SK-N-SH (cell line): ENCODE data around the gene KIF9. TPM values are rescaled to one million over a fixed set of nuclear protein-coding genes. Genes with fewer than 3 reads are reported as not detected.

Experiments used
- CTCF ChIA-PET: fragments of 300-600, 350-600 bp; formaldehyde crosslinking; extraction: SDS; loops from one replicate; lab custom pipeline; 2021; lab: Yijun Ruan, JAX
- POLR2A ChIA-PET: fragments of 350-600 bp; sonication (Branson Sonifier 250); formaldehyde crosslinking; extraction: SDS; loops from one replicate; lab custom pipeline; 2020; ENCODE audit warnings: antibody characterized with exemption, inconsistent platforms; lab: Yijun Ruan, JAX
- DNase-seq: peaks from one replicate; pipeline ENCODE4 v3.0.0; 2012
- H2AFZ ChIP-seq: fragments of 200-600 bp; sonication (generic); 2 replicates; pipeline ENCODE4 v1.8.1; 2016; ENCODE audit warnings: antibody characterized with exemption, mild to moderate bottlenecking, low read depth
- H3F3A ChIP-seq: fragments of 200-600 bp; sonication (generic); replicated peaks from 2 replicates; pipeline ENCODE3; 2016; ENCODE audit warnings: antibody characterized with exemption, mild to moderate bottlenecking; ENCODE audit not compliant: insufficient read depth
- H3K27ac ChIP-seq, 2 experiments: fragments of 200-500 bp in 1 of 2; fragments of 200-600 bp in 1 of 2; sonication (Bioruptor generic) in 1 of 2; sonication (generic), shearing (Covaris generic) in 1 of 2; 2 replicates each; pipeline versions ENCODE4 v1.5.1 to v1.6.1; 2014 to 2016; ENCODE audit warnings: low read depth in 2 of 2, inconsistent platforms in 1 of 2, low read length in 1 of 2, mild to moderate bottlenecking in 1 of 2, mixed read lengths in 1 of 2
- H3K27me3 ChIP-seq: fragments of 200-600 bp; sonication (generic), shearing (Covaris generic); 2 replicates; pipeline ENCODE4 v1.6.1; 2016; ENCODE audit warnings: mixed run types; ENCODE audit not compliant: insufficient read depth
- H3K36me3 ChIP-seq, 2 experiments: fragments of 200-500 bp in 1 of 2; fragments of 200-600 bp in 1 of 2; sonication (Bioruptor generic) in 1 of 2; sonication (generic) in 1 of 2; replicated peaks in 1 of 2; 2 replicates each; pipeline versions ENCODE3 to v1.5.1; 2014 to 2016; ENCODE audit warnings: low read length in 1 of 2, mild to moderate bottlenecking in 1 of 2; ENCODE audit not compliant: insufficient read depth in 2 of 2, control insufficient read depth in 1 of 2
- H3K4me1 ChIP-seq, 2 experiments: fragments of 200-500 bp in 1 of 2; fragments of 200-600 bp in 1 of 2; sonication (Bioruptor generic) in 1 of 2; sonication (generic), shearing (Covaris generic) in 1 of 2; 2 replicates each; pipeline versions ENCODE4 v1.5.1 to v1.6.1; 2014 to 2016; ENCODE audit warnings: low read depth in 1 of 2, low read length in 1 of 2, mixed run types in 1 of 2; ENCODE audit not compliant: insufficient read depth in 2 of 2, control insufficient read depth in 1 of 2
- H3K4me2 ChIP-seq: fragments of 200-600 bp; sonication (generic), shearing (Covaris generic); 2 replicates; pipeline ENCODE4 v1.6.1; 2017; ENCODE audit warnings: mixed run types
- H3K4me3 ChIP-seq, 2 experiments: fragments of 200-500 bp in 1 of 2; fragments of 200-600 bp in 1 of 2; sonication (Bioruptor generic) in 1 of 2; sonication (generic), shearing (Covaris generic) in 1 of 2; 2 replicates each; pipeline versions ENCODE4 v1.5.1 to v1.8.1; 2014 to 2016; ENCODE audit warnings: low read depth in 2 of 2, inconsistent platforms in 1 of 2, low read length in 1 of 2, mild to moderate bottlenecking in 1 of 2, mixed read lengths in 1 of 2, moderate library complexity in 1 of 2
- H3K79me2 ChIP-seq: fragments of 200-600 bp; sonication (generic); 2 replicates; pipeline ENCODE4 v1.8.1; 2017; ENCODE audit warnings: mild to moderate bottlenecking; ENCODE audit not compliant: insufficient read depth
- H3K9ac ChIP-seq: fragments of 200-600 bp; sonication (generic); 2 replicates; pipeline ENCODE4 v1.6.1; 2017; ENCODE audit warnings: mixed run types
- H3K9me2 ChIP-seq: fragments of 200-600 bp; sonication (generic); 2 replicates; pipeline ENCODE4 v1.6.1; 2017; ENCODE audit warnings: mixed run types
- H3K9me3 ChIP-seq: fragments of 200-600 bp; sonication (generic); 2 replicates; pipeline ENCODE4 v1.6.1; 2017; ENCODE audit warnings: mixed run types, mild to moderate bottlenecking, moderate library complexity
- H4K20me1 ChIP-seq: fragments of 200-600 bp; sonication (generic); 2 replicates; pipeline ENCODE4 v1.6.1; 2017; ENCODE audit warnings: mild to moderate bottlenecking, mixed run types; ENCODE audit not compliant: insufficient read depth
- EP300 ChIP-seq, 2 experiments: IDR thresholded peaks; 2 replicates each; pipeline versions ENCODE4 v1.4.0 to v1.6.1; 2012; ENCODE audit warnings: borderline replicate concordance in 1 of 2, low read depth in 1 of 2, low read length in 1 of 2
- FOXJ3 ChIP-seq: sonication (generic); formaldehyde crosslinking; IDR thresholded peaks from 2 replicates; pipeline ENCODE4 v1.5.1; 2020; ENCODE audit warnings: mild to moderate bottlenecking, missing genetic modification reagents
- GATA2 ChIP-seq: sonication (generic); formaldehyde crosslinking; IDR thresholded peaks from 2 replicates; pipeline ENCODE4 v1.5.0; 2020; ENCODE audit warnings: mild to moderate bottlenecking, missing genetic modification reagents
- MEF2A ChIP-seq: IDR thresholded peaks from 2 replicates; pipeline ENCODE4 v1.4.0; 2012; ENCODE audit warnings: low read depth, borderline replicate concordance
- MXI1 ChIP-seq: IDR thresholded peaks from 2 replicates; pipeline ENCODE4 v1.6.1; 2012; ENCODE audit warnings: mild to moderate bottlenecking, low read depth, low read length, improper control_type of control experiment
- NFIC ChIP-seq: IDR thresholded peaks from 2 replicates; pipeline ENCODE4 v1.4.0; 2012; ENCODE audit warnings: borderline replicate concordance
- POLR2AphosphoS5 ChIP-seq: IDR thresholded peaks from 2 replicates; pipeline ENCODE4 v1.6.1; 2012; ENCODE audit warnings: low read depth, low read length
- RAD21 ChIP-seq: IDR thresholded peaks from 2 replicates; pipeline ENCODE4 v1.6.1; 2012; ENCODE audit warnings: mild to moderate bottlenecking, low read length
- RXRA ChIP-seq: IDR thresholded peaks from 2 replicates; pipeline ENCODE4 v1.4.0; 2012; ENCODE audit warnings: low read depth, mild to moderate bottlenecking, borderline replicate concordance
- TAF1 ChIP-seq: IDR thresholded peaks from 2 replicates; pipeline ENCODE4 v1.6.1; 2012; ENCODE audit warnings: low read depth, mild to moderate bottlenecking, low read length, moderate library complexity, borderline replicate concordance
- TCF12 ChIP-seq: IDR thresholded peaks from 2 replicates; pipeline ENCODE4 v1.4.0; 2012
- YY1 ChIP-seq: IDR thresholded peaks from 2 replicates; pipeline ENCODE4 v1.4.0; 2012; ENCODE audit warnings: low read depth, mild to moderate bottlenecking
- WGBS: methylation state at CpG from one replicate; pipeline ENCODE4 v1.1.6; 2017; ENCODE audit warnings: low lambda C conversion rate; 5-methylcytosine and 5-hydroxymethylcytosine counted together
- polyA plus RNA-seq, 3 experiments: library from polyadenylated mRNA; depleted of rRNA; stranded (reverse); fragments of >200 nt; gene quantifications; 2 replicates each; pipeline ENCODE4 v1.2.3, GENCODE V29; 2012
- TF ChIP-seq, protein P1 (sequence below): fragments of 150-350 bp; IDR thresholded peaks from 2 replicates; pipeline ENCODE4 v1.6.1; 2017; ENCODE audit warnings: antibody characterized with exemption, low read length, low read depth, borderline replicate concordance

Gene KIF9
- polyA plus RNA-seq, 1 of the 3 experiments (the other 2 are of a cell fraction) = 31.8 TPM

- no peak overlapping the region for H3K4me3 ChIP-seq
- 99% methylated on average over 3 of the region's 3 CpGs for WGBS
- H3K9me2 ChIP-seq = no peaks in the 10 kb centered on the region
- H3K27ac ChIP-seq = no peak overlapping the region
- H3K36me3 ChIP-seq = peaks cover 4 to 8% of the 10 kb centered on the region in 2 experiments
- no peak overlapping the region for H3K4me2 ChIP-seq
- ChIA-PET POLR2A (no interaction called here), CTCF (interaction anchor here (1.6 kb wide), 1 partner anchor 389 kb away, joined by 5 read pairs; no protein-coding TSS in a partner anchor)
- H4K20me1 ChIP-seq = no peaks in the 10 kb centered on the region
- no peaks in the 10 kb centered on the region for H3K27me3 ChIP-seq
- no peaks in the 10 kb centered on the region for H3K9me3 ChIP-seq
- H3K4me1 ChIP-seq = no peaks in the 10 kb centered on the region
- H3K79me2 ChIP-seq = peaks cover 31% of the 10 kb centered on the region; the same call in 1 of the 2 replicates
- no peak overlapping the region for H2AFZ ChIP-seq
- peaks cover 5% of the 10 kb centered on the region for H3F3A ChIP-seq
- DNase-seq = no peak
- TF ChIP-seq, protein P1, sequence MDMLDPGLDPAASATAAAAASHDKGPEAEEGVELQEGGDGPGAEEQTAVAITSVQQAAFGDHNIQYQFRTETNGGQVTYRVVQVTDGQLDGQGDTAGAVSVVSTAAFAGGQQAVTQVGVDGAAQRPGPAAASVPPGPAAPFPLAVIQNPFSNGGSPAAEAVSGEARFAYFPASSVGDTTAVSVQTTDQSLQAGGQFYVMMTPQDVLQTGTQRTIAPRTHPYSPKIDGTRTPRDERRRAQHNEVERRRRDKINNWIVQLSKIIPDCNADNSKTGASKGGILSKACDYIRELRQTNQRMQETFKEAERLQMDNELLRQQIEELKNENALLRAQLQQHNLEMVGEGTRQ = no peak
- TF ChIP-seq MEF2A (no peak), FOXJ3 (no peak), TAF1 (no peak), EP300 (IDR thresholded peaks at IDR 0.05; ENCODE audit: borderline replicate concordance in 1 of 2, low read depth in 1 of 2, low read length in 1 of 2) (no peak), GATA2 (CRISPR knock-in tag) (no peak), MXI1 (no peak), RXRA (no peak)
- H3K9ac ChIP-seq = no peak overlapping the region
Observed at GRCh38 chr3:47298439-47298838, 15.8 kb upstream of the KIF9 start.

- CTCF ChIA-PET = interaction anchor here (1.3 kb wide), 1 partner anchor 22 kb away, joined by 3 read pairs; no protein-coding TSS in a partner anchor
- Histone ChIP-seq H2AFZ (no peak overlapping the region), H3F3A (peaks cover 5% of the 10 kb centered on the region), H3K79me2 (peaks cover 48% of the 10 kb centered on the region; the same call in 1 of the 2 replicates), H4K20me1 (no peaks in the 10 kb centered on the region; the same call in 1 of the 2 replicates), H3K4me3 (no peak overlapping the region), H3K4me2 (no peak overlapping the region), H3K27ac (no peak overlapping the region), H3K9ac (no peak overlapping the region), H3K9me2 (no peaks in the 10 kb centered on the region), H3K9me3 (no peaks in the 10 kb centered on the region), H3K36me3 (peaks cover 0 to 4% of the 10 kb centered on the region in 2 experiments), H3K4me1 (no peaks in the 10 kb centered on the region), H3K27me3 (no peaks in the 10 kb centered on the region)
- TF ChIP-seq GATA2 (CRISPR knock-in tag) (no peak), MXI1 (no peak), YY1 (no peak), POLR2AphosphoS5 (no peak), NFIC (no peak), TCF12 (no peak), RAD21 (no peak)
- 60% methylated on average over 2 of the region's 2 CpGs for WGBS
- POLR2A ChIA-PET = no interaction called here
- DNase-seq = no peak
Observed at GRCh38 chr3:47296562-47297302, 14.1 kb upstream of the KIF9 start.
